DOHH2 (cell line): ENCODE results near the gene PDE6D.

Experiments
- EZH2phosphoT487 ChIP-seq: fragments of 200-600 bp; sonication (generic); IDR thresholded peaks from 2 replicates; pipeline ENCODE4 v1.6.1; 2017; ENCODE audit warnings: borderline replicate concordance, mild to moderate bottlenecking, antibody characterized with exemption, low read length, moderate library complexity, mixed read lengths
- TF ChIP-seq, protein P1 (sequence below): fragments of 200-600 bp; sonication (generic); IDR thresholded peaks from one replicate; pipeline ENCODE4 v1.5.1; 2014; ENCODE audit warnings: antibody characterized with exemption, mild to moderate bottlenecking, low read depth, low read length; ENCODE audit not compliant: poor library complexity, severe bottlenecking

- TF ChIP-seq, protein P1, sequence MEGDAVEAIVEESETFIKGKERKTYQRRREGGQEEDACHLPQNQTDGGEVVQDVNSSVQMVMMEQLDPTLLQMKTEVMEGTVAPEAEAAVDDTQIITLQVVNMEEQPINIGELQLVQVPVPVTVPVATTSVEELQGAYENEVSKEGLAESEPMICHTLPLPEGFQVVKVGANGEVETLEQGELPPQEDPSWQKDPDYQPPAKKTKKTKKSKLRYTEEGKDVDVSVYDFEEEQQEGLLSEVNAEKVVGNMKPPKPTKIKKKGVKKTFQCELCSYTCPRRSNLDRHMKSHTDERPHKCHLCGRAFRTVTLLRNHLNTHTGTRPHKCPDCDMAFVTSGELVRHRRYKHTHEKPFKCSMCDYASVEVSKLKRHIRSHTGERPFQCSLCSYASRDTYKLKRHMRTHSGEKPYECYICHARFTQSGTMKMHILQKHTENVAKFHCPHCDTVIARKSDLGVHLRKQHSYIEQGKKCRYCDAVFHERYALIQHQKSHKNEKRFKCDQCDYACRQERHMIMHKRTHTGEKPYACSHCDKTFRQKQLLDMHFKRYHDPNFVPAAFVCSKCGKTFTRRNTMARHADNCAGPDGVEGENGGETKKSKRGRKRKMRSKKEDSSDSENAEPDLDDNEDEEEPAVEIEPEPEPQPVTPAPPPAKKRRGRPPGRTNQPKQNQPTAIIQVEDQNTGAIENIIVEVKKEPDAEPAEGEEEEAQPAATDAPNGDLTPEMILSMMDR = no peak
- no peak for TF ChIP-seq EZH2phosphoT487
Measured at GRCh38 chr2:231781798-231782726, 980 bp upstream of the PDE6D start.
